Nephron progenitor cell (in vitro differentiated cells): ENCODE results near the gene RELT.
A peak's percentile ranks its signal among the peaks of the same experiment; 100 is the strongest.

ENCODE experiments used
- DNase-seq: peaks from one replicate; pipeline ENCODE4 v3.0.0; 2021
- H3K27ac Mint-ChIP-seq: 2 replicates; pipeline ENCODE4 v1.8.0; 2021; ENCODE audit warnings: mild to moderate bottlenecking, moderate library complexity, mixed read lengths
- H3K27me3 Mint-ChIP-seq: 2 replicates; pipeline ENCODE4 v1.8.0; 2021; ENCODE audit warnings: mild to moderate bottlenecking, low read depth, mixed read lengths; ENCODE audit not compliant: poor library complexity
- H3K36me3 Mint-ChIP-seq: 2 replicates; pipeline ENCODE4 v1.8.0; 2021; ENCODE audit warnings: low read depth, mixed read lengths
- H3K4me1 Mint-ChIP-seq: 2 replicates; pipeline ENCODE4 v1.8.0; 2021; ENCODE audit warnings: mixed read lengths
- H3K4me3 Mint-ChIP-seq: 2 replicates; pipeline ENCODE4 v1.8.0; 2021; ENCODE audit warnings: mild to moderate bottlenecking, moderate library complexity, mixed read lengths
- H3K9me3 Mint-ChIP-seq: 2 replicates; pipeline ENCODE4 v1.8.0; 2021; ENCODE audit warnings: mild to moderate bottlenecking, moderate library complexity, mixed read lengths
- CTCF ChIP-seq: fragments of 200-600 bp; sonication (generic); IDR thresholded peaks from 2 replicates; pipeline ENCODE4 v1.5.0; 2021; ENCODE audit warnings: antibody characterized with exemption

The RELT gene

GRCh38 chr11:73403541-73403940, 27.3 kb downstream of the RELT start:
- Mint-ChIP-seq H3K36me3 (peaks cover 25% of the 10 kb centered on the region), H3K4me3 (no peak overlapping the region), H3K27ac (peak overlapping the region; percentile 36), H3K27me3 (no peaks in the 10 kb centered on the region), H3K9me3 (no peaks in the 10 kb centered on the region), H3K4me1 (peaks cover 28% of the 10 kb centered on the region)
- no peak for DNase-seq
- no peak for TF ChIP-seq CTCF

GRCh38 chr11:73404048-73404447, 27.8 kb downstream of the RELT start:
- TF ChIP-seq CTCF, result peak; percentile 61
- H3K9me3 Mint-ChIP-seq, result no peaks in the 10 kb centered on the region

GRCh38 chr11:73404506-73405145, 28.4 kb downstream of the RELT start:
- DNase-seq, result no peak
- H3K36me3 Mint-ChIP-seq, result peaks cover 30% of the 10 kb centered on the region
- no peak overlapping the region for H3K4me3 Mint-ChIP-seq
- peaks cover 20% of the 10 kb centered on the region for H3K4me1 Mint-ChIP-seq
- no peak for TF ChIP-seq CTCF
- no peaks in the 10 kb centered on the region for H3K9me3 Mint-ChIP-seq
- no peak overlapping the region for H3K27ac Mint-ChIP-seq
- H3K27me3 Mint-ChIP-seq, result no peaks in the 10 kb centered on the region

More at GRCh38 chr11:73404048-73404447, 27.8 kb downstream of the RELT start:
- Mint-ChIP-seq H3K4me3 (no peak overlapping the region), H3K4me1 (peaks cover 25% of the 10 kb centered on the region), H3K27me3 (no peaks in the 10 kb centered on the region), H3K36me3 (peaks cover 29% of the 10 kb centered on the region), H3K27ac (no peak overlapping the region)
- peak; percentile 46 for DNase-seq

- no peaks in the 10 kb centered on the region for H3K9me3 Mint-ChIP-seq
- peaks cover 20% of the 10 kb centered on the region for H3K4me1 Mint-ChIP-seq
- no peak for DNase-seq
- H3K27me3 Mint-ChIP-seq, result no peaks in the 10 kb centered on the region
- no peak overlapping the region for H3K27ac Mint-ChIP-seq
- H3K36me3 Mint-ChIP-seq, result peaks cover 34% of the 10 kb centered on the region
- TF ChIP-seq CTCF, result no peak
- H3K4me3 Mint-ChIP-seq, result no peak overlapping the region
These were observed 28.9 kb downstream of the RELT start for GRCh38 chr11:73405146-73405510.

GRCh38 chr11:73406131-73406530, 29.9 kb downstream of the RELT start:
- Mint-ChIP-seq H3K9me3 (no peaks in the 10 kb centered on the region), H3K4me3 (no peak overlapping the region), H3K36me3 (peaks cover 42% of the 10 kb centered on the region), H3K27ac (peak overlapping the region; percentile 95), H3K4me1 (peaks cover 16% of the 10 kb centered on the region), H3K27me3 (no peaks in the 10 kb centered on the region)
- DNase-seq, result no peak
- TF ChIP-seq CTCF, result no peak

GRCh38 chr11:73406619-73407018, 30.4 kb downstream of the RELT start:
- no peak for TF ChIP-seq CTCF
- H3K27me3 Mint-ChIP-seq, result no peaks in the 10 kb centered on the region
- no peak overlapping the region for H3K4me3 Mint-ChIP-seq
- H3K27ac Mint-ChIP-seq, result peak overlapping the region; percentile 95
- no peak for DNase-seq
- H3K4me1 Mint-ChIP-seq, result peaks cover 16% of the 10 kb centered on the region
- no peaks in the 10 kb centered on the region for H3K9me3 Mint-ChIP-seq
- H3K36me3 Mint-ChIP-seq, result peaks cover 44% of the 10 kb centered on the region
